Spleen (tissue), 7 donors: ENCODE measurements around the gene OR6B3.

Experiments used
- POLR2A ChIP-seq, 3 donors: fragments of 450-650 bp; IDR thresholded peaks; one replicate each; pipeline ENCODE4 v1.5.1; 2017; ENCODE audit warnings: antibody characterized with exemption in 3 of 3, mild to moderate bottlenecking in 1 of 3
- POLR2AphosphoS5 ChIP-seq, 3 donors: sonication (generic); formaldehyde crosslinking; IDR thresholded peaks; one replicate each; pipeline ENCODE4 v1.5.1; 2017; ENCODE audit warnings: antibody characterized with exemption in 3 of 3
- TF ChIP-seq, protein P1 (sequence below), 11 experiments: fragments of 200-600 bp in 7 of 11; fragments of 450-650 bp in 4 of 11; sonication (generic) in 4 of 11; IDR thresholded peaks in 8 of 11; conservative IDR thresholded peaks in 3 of 11; 1 replicate in 7 of 11; 2 replicates in 4 of 11; pipeline versions ENCODE4 v1.4.0 to v1.8.0; 2016 to 2021; ENCODE audit warnings: antibody characterized with exemption in 11 of 11, inconsistent platforms in 4 of 11, mild to moderate bottlenecking in 1 of 11
- donor health status: DM: no; HTN: no; CAD: no; lungs with moderate emphysema.
- donor health status: DM: no; HTN: no; CAD: no.
- donor health status: DM: no; HTN: no; CAD: no.

DNA sequence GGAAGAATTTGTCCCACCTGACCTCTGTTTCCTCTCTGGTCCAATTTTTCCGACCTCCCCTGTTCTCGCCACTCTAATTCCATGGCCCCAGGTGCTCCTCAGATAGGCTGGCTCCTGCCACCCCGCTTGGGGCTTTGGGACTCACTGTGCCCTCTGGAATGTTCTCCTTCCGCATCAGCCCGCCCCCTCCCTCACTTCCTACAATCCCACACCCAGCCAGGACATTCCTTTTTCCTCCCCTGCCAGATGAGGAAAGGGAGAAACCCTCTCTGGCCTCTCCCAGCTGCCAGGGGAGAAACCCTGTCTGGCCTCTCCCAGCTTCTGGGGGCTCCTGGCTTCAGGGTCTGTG is 20.0 kb downstream of the OR6B3 start:
- TF ChIP-seq, protein P1, sequence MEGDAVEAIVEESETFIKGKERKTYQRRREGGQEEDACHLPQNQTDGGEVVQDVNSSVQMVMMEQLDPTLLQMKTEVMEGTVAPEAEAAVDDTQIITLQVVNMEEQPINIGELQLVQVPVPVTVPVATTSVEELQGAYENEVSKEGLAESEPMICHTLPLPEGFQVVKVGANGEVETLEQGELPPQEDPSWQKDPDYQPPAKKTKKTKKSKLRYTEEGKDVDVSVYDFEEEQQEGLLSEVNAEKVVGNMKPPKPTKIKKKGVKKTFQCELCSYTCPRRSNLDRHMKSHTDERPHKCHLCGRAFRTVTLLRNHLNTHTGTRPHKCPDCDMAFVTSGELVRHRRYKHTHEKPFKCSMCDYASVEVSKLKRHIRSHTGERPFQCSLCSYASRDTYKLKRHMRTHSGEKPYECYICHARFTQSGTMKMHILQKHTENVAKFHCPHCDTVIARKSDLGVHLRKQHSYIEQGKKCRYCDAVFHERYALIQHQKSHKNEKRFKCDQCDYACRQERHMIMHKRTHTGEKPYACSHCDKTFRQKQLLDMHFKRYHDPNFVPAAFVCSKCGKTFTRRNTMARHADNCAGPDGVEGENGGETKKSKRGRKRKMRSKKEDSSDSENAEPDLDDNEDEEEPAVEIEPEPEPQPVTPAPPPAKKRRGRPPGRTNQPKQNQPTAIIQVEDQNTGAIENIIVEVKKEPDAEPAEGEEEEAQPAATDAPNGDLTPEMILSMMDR (IDR thresholded peaks at IDR 0.05 in 8 of 11, conservative IDR thresholded peaks at IDR 0.05 in 3 of 11) = no peak
- no peak for TF ChIP-seq POLR2A (IDR thresholded peaks at IDR 0.05)
- no peak for TF ChIP-seq POLR2AphosphoS5 (IDR thresholded peaks at IDR 0.05)
